Neural progenitor cell (in vitro differentiated cells): ENCODE data around the gene TMEM50B. TPM values are rescaled to one million over a fixed set of nuclear protein-coding genes. Genes with fewer than 3 reads are reported as not detected.

Experiments used
- DNase-seq: peaks from one replicate; pipeline ENCODE4 v3.0.0-alpha.2; 2016; ENCODE audit warnings: low spot score
- H2AFZ ChIP-seq: fragments of 200-600 bp; sonication (generic); replicated peaks from 2 replicates; pipeline ENCODE4 v1.6.1; 2016; ENCODE audit warnings: antibody characterized with exemption
- H3F3A ChIP-seq: fragments of 200-600 bp; sonication (generic); 2 replicates; pipeline ENCODE4 v1.6.1; 2016; ENCODE audit warnings: antibody characterized with exemption, low read depth
- H3K27ac ChIP-seq: fragments of 200-600 bp; sonication (generic); 2 replicates; pipeline ENCODE4 v1.5.1; 2016; ENCODE audit warnings: mild to moderate bottlenecking
- H3K27me3 ChIP-seq: fragments of 200-600 bp; sonication (generic); 2 replicates; pipeline ENCODE4 v1.6.1; 2016; ENCODE audit warnings: mild to moderate bottlenecking, moderate library complexity
- H3K36me3 ChIP-seq: fragments of 200-600 bp; sonication (generic); 2 replicates; pipeline ENCODE4 v1.5.1; 2016
- H3K4me1 ChIP-seq: fragments of 200-600 bp; sonication (generic); 2 replicates; pipeline ENCODE4 v1.6.1; 2016; ENCODE audit warnings: mixed run types
- H3K4me2 ChIP-seq: fragments of 200-600 bp; sonication (generic); 2 replicates; pipeline ENCODE4 v1.6.1; 2016
- H3K4me3 ChIP-seq: fragments of 200-600 bp; sonication (generic); 2 replicates; pipeline ENCODE4 v1.5.1; 2016
- H3K79me2 ChIP-seq: fragments of 200-600 bp; sonication (generic); 2 replicates; pipeline ENCODE4 v1.6.1; 2016; ENCODE audit warnings: low read depth
- H3K9ac ChIP-seq: fragments of 200-600 bp; sonication (generic); 2 replicates; pipeline ENCODE4 v1.6.1; 2016
- H3K9me3 ChIP-seq: fragments of 200-600 bp; sonication (generic); 2 replicates; pipeline ENCODE4 v1.5.1; 2016; ENCODE audit warnings: low read depth
- H4K20me1 ChIP-seq: fragments of 200-600 bp; sonication (generic); 2 replicates; pipeline ENCODE4 v1.6.1; 2016; ENCODE audit warnings: low read depth
- H3K27ac Mint-ChIP-seq: 3 replicates; pipeline ENCODE4 v1.8.0; 2021; ENCODE audit warnings: mixed read lengths
- H3K27me3 Mint-ChIP-seq: 2 replicates; pipeline ENCODE4 v1.8.0; 2022; ENCODE audit warnings: low read depth, mild to moderate bottlenecking, inconsistent platforms, moderate library complexity, mixed read lengths; ENCODE audit not compliant: insufficient read depth
- H3K36me3 Mint-ChIP-seq: 3 replicates; pipeline ENCODE4 v1.8.0; 2021; ENCODE audit warnings: mixed read lengths
- H3K4me1 Mint-ChIP-seq: 3 replicates; pipeline ENCODE4 v1.8.0; 2021; ENCODE audit warnings: mixed read lengths
- H3K4me3 Mint-ChIP-seq: 3 replicates; pipeline ENCODE4 v1.8.0; 2021; ENCODE audit warnings: mild to moderate bottlenecking, moderate library complexity, mixed read lengths
- H3K9me3 Mint-ChIP-seq: 3 replicates; pipeline ENCODE4 v1.8.0; 2020; ENCODE audit warnings: mixed read lengths
- EZH2 ChIP-seq: fragments of 200-600 bp; sonication (generic); IDR thresholded peaks from 2 replicates; pipeline ENCODE4 v1.6.1; 2017; ENCODE audit warnings: antibody characterized with exemption, mild to moderate bottlenecking, moderate library complexity
- EZH2phosphoT487 ChIP-seq: fragments of 200-600 bp; sonication (generic); IDR thresholded peaks from 2 replicates; pipeline ENCODE4 v1.6.1; 2017; ENCODE audit warnings: antibody characterized with exemption
- total RNA-seq: library from RNA; depleted of rRNA; stranded (reverse); fragments of >200 nt; gene quantifications from 2 replicates; pipeline ENCODE4 v1.2.3, GENCODE V29; 2015; ENCODE audit warnings: low replicate concordance
- TF ChIP-seq, protein P1 (sequence below): fragments of 200-600 bp; sonication (generic); IDR thresholded peaks from 2 replicates; pipeline ENCODE4 v1.5.1; 2017; ENCODE audit warnings: antibody characterized with exemption, mild to moderate bottlenecking

The TMEM50B gene
- total RNA-seq, 1 donor from 2014 or later, result 31.5 TPM

DNA sequence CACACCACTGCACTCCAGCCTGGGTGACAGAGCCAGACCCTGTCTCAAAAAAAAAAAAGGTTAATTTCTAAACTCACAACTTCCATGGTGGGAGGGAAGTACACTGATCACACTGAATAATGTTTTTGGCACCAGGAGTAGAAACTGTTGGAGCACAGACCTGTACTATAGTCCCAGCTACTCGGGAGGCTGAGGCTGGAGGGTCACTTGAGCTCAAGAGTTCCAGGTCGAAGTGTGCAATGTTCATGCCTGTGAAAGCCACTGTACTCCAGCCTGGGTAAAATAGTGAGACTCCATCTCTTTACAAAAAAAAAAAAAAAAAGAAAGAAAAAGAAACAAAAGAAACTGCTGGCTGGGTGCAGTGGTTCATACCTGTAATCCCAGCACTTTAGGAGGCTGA lies 35.3 kb downstream of the TMEM50B start:
- no peaks in the 10 kb centered on the region for H3K79me2 ChIP-seq
- H3K9me3 ChIP-seq, result no peaks in the 10 kb centered on the region
- no peaks in the 10 kb centered on the region for H3K4me1 ChIP-seq
- no peak overlapping the region for H2AFZ ChIP-seq
- H3K36me3 ChIP-seq, result no peaks in the 10 kb centered on the region
- H3K9me3 Mint-ChIP-seq, result no peaks in the 10 kb centered on the region
- no peak overlapping the region for H3K4me3 Mint-ChIP-seq
- H3K27me3 ChIP-seq, result no peaks in the 10 kb centered on the region
- no peaks in the 10 kb centered on the region for H3F3A ChIP-seq
- H3K4me2 ChIP-seq, result no peak overlapping the region
- H4K20me1 ChIP-seq, result no peaks in the 10 kb centered on the region
- DNase-seq, result no peak
- H3K4me3 ChIP-seq, result no peak overlapping the region
- H3K27ac Mint-ChIP-seq, result no peak overlapping the region
- no peak overlapping the region for H3K27ac ChIP-seq
- H3K27me3 Mint-ChIP-seq, result peaks cover 2% of the 10 kb centered on the region
- TF ChIP-seq, protein P1, sequence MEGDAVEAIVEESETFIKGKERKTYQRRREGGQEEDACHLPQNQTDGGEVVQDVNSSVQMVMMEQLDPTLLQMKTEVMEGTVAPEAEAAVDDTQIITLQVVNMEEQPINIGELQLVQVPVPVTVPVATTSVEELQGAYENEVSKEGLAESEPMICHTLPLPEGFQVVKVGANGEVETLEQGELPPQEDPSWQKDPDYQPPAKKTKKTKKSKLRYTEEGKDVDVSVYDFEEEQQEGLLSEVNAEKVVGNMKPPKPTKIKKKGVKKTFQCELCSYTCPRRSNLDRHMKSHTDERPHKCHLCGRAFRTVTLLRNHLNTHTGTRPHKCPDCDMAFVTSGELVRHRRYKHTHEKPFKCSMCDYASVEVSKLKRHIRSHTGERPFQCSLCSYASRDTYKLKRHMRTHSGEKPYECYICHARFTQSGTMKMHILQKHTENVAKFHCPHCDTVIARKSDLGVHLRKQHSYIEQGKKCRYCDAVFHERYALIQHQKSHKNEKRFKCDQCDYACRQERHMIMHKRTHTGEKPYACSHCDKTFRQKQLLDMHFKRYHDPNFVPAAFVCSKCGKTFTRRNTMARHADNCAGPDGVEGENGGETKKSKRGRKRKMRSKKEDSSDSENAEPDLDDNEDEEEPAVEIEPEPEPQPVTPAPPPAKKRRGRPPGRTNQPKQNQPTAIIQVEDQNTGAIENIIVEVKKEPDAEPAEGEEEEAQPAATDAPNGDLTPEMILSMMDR, result no peak
- TF ChIP-seq EZH2 (no peak), EZH2phosphoT487 (no peak)
- H3K36me3 Mint-ChIP-seq, result peaks cover 4% of the 10 kb centered on the region
- H3K9ac ChIP-seq, result no peak overlapping the region
- H3K4me1 Mint-ChIP-seq, result no peaks in the 10 kb centered on the region

DNA sequence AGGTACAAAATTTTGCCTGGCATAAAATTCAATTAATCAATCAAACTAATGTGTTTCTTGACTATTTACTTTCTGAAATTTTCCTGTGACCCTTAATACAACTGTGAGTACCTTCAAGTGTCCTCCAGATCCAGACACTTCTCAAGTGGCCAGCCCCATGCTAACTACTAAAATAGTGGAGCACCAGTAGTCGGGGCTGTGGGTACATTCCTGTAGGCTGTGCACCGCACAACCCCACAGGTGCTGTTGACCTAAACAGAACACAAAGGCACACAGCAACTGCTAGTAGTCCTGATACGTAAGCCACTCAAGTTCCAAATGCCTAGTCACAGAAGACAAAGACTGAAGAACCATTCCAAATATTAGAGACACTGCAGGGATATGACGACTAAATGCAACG lies 36.6 kb downstream of the TMEM50B start:
- Histone ChIP-seq H2AFZ (no peak overlapping the region), H3K36me3 (no peaks in the 10 kb centered on the region), H3K4me2 (no peak overlapping the region), H3K4me3 (no peak overlapping the region), H3K9ac (no peak overlapping the region), H3K27ac (no peak overlapping the region), H3K79me2 (no peaks in the 10 kb centered on the region), H3F3A (no peaks in the 10 kb centered on the region), H3K4me1 (no peaks in the 10 kb centered on the region), H4K20me1 (no peaks in the 10 kb centered on the region), H3K27me3 (no peaks in the 10 kb centered on the region), H3K9me3 (no peaks in the 10 kb centered on the region)
- Mint-ChIP-seq H3K4me1 (no peaks in the 10 kb centered on the region), H3K4me3 (no peak overlapping the region), H3K9me3 (no peaks in the 10 kb centered on the region), H3K36me3 (peaks cover 5% of the 10 kb centered on the region), H3K27me3 (peaks cover 2% of the 10 kb centered on the region), H3K27ac (no peak overlapping the region)
- TF ChIP-seq EZH2phosphoT487, result no peak
- TF ChIP-seq EZH2, result no peak
- TF ChIP-seq, protein P1, result no peak
- DNase-seq, result no peak

DNA sequence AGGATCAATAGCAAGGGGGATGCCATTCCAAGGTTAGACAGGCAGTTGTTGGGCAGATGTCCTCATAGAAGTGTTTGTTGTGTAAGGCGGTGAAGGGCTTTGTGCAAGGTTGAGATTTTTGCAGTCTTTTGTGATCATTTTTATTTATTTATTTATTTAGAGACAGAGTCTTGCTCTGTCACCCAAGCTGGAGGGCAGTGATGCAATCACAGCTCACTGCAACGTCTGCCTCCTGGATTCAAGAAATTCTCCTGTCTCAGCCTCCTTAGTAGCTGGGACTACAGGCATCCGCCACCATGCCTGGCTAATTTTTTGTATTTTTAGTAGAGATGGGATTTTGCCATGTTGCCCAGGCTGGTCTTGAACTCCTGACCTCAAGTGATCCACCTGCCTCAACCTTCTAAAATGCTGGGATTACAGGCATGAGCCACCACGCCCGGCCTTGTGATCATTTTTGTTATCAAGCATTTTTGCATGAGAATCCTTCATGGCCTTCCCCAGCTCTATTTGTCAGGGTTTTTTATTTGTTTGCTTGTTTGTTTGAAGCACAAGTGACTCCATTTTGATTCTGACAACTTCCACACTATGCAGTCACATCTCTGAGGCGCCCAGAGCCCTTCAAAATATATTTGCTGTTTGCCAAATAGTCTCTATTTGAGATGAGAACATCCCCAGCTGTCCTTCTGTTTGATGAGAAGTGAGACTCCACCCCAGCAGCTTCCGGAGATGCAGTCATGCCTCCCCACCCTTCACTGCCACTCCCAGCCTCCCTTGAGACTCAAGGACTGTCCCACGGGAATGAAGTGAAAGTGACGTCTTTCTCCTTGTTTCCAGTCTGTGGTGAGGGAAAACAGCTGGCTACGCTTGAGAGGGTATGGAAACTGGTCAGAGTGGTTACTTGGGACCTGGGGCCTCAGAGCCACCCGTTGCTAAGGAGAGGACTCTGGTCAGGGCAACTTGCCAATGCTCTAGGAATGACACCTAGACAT lies 38.0 kb downstream of the TMEM50B start:
- Histone ChIP-seq H3K36me3 (no peaks in the 10 kb centered on the region), H3K27me3 (no peaks in the 10 kb centered on the region), H2AFZ (no peak overlapping the region), H3K9me3 (no peaks in the 10 kb centered on the region), H3K4me2 (no peak overlapping the region), H3K27ac (no peak overlapping the region), H4K20me1 (no peaks in the 10 kb centered on the region), H3K4me1 (no peaks in the 10 kb centered on the region), H3K9ac (no peak overlapping the region), H3K4me3 (no peak overlapping the region), H3K79me2 (no peaks in the 10 kb centered on the region), H3F3A (peaks cover 5% of the 10 kb centered on the region)
- Mint-ChIP-seq H3K27me3 (peaks cover 4% of the 10 kb centered on the region), H3K4me1 (no peaks in the 10 kb centered on the region), H3K27ac (no peak overlapping the region), H3K4me3 (no peak overlapping the region), H3K36me3 (peaks cover 10% of the 10 kb centered on the region), H3K9me3 (no peaks in the 10 kb centered on the region)
- no peak for DNase-seq
- TF ChIP-seq, protein P1, result no peak
- TF ChIP-seq EZH2, result no peak
- TF ChIP-seq EZH2phosphoT487, result no peak
